NCI-H128 (cell line): ENCODE data around the gene UQCC5.
"Not testable (repeated sequence)": the region's sequence is repeated elsewhere in the genome, so short reads cannot be mapped to it uniquely, and the experiment has no call there.

ENCODE experiments used
- DNase-seq: peaks from one replicate; lab custom pipeline; 2025; ENCODE audit not compliant: unreplicated experiment; lab: John Stamatoyannopoulos, UW

UQCC5 gene

GRCh38 chr3:52521881-52522650 lies 14.3 kb upstream of the UQCC5 start:
- no peak for DNase-seq

DNA sequence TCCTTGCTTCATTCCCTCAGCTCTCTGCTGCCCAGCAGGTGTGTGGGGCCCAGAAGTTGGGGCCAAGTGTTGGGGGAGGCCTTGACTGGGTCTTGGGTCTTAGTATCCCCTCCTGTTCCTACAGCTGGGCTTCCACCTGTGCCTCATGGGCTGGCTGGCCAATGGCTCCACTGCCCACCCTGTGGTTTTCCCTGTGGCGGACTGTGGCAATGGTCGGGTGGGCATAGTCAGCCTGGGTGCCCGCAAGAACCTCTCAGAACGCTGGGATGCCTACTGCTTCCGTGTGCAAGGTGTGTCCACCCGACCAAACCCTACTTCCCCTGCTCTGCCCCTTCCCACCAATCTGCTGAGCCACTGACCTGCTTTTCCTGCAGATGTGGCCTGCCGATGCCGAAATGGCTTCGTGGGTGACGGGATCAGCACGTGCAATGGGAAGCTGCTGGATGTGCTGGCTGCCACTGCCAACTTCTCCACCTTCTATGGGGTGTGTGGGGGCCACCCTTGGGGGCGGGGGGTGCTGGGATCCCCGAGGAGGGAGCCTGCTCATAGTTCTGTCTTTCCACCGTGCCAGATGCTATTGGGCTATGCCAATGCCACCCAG lies 13.7 kb upstream of the UQCC5 start:
- no peak for DNase-seq

- no peak for DNase-seq
These were observed 12.8 kb upstream of the UQCC5 start for GRCh38 chr3:52523386-52524257.

- no peak for DNase-seq
These were observed 12.1 kb upstream of the UQCC5 start for GRCh38 chr3:52524258-52524751.

- no peak for DNase-seq
These were observed 11.4 kb upstream of the UQCC5 start for GRCh38 chr3:52524752-52525679.

GRCh38 chr3:52525680-52526561 lies 10.5 kb upstream of the UQCC5 start:
- DNase-seq = no peak

- not testable (repeated sequence) for DNase-seq
These were observed 9.8 kb upstream of the UQCC5 start for GRCh38 chr3:52526671-52527038.

DNA sequence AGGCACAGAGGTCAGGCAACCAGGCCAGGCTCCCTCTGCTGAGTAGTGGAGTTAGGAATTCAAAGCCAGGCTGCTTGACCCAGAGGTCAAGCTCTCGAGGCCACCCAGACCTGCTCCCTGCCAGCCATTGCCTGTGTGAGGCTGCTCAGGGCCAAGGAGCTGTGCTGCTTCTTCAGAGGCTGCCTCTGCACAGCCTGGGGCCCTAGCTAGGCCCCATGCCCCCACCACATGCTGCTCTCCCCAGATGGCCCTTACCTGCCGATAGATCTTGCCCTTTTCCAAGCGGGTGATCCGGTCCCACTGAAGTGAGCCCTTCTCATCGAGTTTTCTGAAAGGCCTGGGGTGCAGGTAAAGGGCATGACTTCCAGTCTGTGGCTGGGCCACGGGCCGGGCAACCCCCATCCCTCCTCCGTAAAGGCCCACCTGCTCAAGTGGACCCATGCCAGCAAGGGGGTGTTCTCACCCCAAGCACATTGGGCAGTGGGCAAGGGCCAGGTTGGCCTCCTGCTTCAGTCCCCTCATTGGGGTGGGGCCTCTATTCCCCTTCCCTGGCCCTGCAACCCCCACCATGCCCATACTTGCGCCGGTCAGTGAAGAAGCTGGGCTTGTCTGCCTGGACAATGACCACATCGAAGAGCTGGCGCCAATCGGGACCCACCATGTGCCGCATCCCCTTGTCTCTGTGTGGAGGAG lies 9.2 kb upstream of the UQCC5 start:
- no peak for DNase-seq

DNA sequence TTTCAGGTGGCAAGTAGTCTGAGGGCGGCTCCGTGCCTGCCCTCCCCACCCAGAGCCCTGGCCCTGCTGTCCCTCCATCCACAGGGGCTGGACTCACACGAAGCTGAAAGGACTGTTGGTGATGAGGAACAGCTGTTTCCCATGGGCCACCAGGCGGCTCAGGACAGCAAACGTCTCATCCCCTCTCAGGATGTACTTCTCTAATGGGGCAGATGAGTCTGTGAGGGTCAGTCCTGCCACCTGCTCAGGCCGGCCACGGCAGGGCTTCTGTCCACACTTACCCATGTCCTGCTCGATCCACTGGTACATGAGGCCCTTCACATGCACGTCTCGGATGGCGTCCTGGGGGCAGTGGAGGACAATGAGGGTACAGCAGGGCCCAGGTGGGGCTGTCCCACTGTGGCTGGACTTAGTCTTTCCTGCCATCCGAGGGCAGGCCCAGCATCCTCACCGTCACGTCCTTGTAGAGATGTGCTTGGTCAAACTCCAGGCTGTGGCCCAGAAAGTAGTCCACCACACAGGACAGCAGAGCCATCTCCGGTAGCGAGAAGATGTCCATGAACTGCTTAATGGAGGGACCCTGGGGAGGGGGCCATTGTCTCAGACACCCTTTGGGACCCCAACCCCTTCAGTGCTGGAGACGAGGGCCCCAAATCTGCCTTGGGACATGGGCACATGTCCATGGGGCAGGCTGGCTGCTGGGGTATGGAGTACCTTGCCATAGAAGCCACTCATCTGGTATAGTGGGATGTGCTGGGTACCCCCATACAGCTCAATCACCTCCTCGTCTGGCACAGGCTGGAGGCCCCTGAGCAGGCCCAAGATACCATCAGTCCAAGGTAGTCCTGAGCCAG lies 8.4 kb upstream of the UQCC5 start:
- no peak for DNase-seq

GRCh38 chr3:52528586-52529375 lies 7.6 kb upstream of the UQCC5 start:
- no peak for DNase-seq

GRCh38 chr3:52529376-52530333 lies 6.8 kb upstream of the UQCC5 start:
- no peak for DNase-seq

DNA sequence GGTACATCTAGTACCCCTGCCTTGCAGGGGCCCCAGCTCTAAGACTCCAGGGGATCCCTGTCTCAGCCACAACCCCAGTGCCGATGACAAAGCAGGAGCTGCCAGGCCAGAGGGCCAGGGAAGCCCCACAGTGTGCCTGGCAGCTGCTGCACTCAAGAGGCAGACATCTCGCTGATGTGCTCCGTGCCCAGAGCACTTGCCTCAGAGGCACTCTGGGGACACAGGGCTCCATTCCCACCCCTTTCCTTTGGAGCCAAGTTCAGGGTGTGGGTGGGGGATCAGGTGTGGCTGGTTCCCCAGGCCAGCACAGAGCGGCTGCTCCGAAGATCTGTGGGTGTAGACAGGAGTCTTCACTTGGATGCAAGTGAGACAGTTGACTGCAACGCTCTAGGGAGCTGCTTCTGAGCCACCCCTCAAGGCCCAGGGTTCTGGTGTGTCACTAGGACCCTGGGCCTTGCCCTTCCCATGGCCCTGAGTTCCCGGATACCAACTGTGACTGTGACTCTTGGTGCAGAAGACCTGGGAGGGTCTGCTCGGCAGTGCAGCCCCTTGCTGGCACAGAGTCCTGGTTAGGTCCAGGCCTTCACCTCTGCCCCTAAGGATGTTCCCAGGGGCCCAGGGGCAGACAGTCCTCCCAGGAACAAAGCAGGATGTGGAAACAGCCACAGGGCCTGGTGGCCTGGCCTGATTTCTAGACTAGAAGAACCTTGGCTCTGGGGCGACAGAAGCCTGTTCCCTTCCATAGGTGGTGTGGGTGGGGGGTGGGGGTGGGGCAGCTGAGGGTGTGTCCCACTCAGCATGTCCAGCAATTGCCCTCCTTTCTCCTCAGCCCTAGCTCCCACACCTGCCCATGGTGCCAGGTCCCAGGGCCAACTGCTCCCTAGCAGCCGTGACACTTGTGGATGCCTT lies 5.2 kb upstream of the UQCC5 start:
- DNase-seq = no peak

GRCh38 chr3:52531860-52532516 lies 4.4 kb upstream of the UQCC5 start:
- no peak for DNase-seq

DNA sequence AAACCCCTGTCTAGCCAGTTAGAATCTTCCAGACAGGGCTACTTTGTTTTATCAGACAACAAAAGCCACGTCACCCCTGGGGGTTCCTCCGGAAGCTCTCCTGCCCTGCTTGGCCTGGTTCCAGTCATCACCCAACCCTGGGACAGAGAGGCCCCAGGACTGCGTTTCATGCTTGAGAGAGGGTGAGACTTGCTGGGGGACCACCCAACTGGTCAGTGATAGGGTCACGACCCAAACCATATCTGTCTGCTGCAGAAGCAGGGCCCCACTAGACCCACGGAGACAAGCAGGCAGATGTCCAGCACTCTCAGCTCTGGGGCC lies 3.9 kb upstream of the UQCC5 start:
- DNase-seq = no peak
